Hepatocyte (in vitro differentiated cells): ENCODE measurements around the gene EML3.

ENCODE experiments used
- CTCF ChIP-seq: fragments of 200-600 bp; sonication (generic); IDR thresholded peaks from 2 replicates; pipeline ENCODE4 v1.5.1; 2016; ENCODE audit warnings: antibody characterized with exemption, mild to moderate bottlenecking; ENCODE audit not compliant: poor library complexity
- EZH2 ChIP-seq: fragments of 200-600 bp; sonication (generic); IDR thresholded peaks from 2 replicates; pipeline ENCODE4 v1.6.1; 2016; ENCODE audit warnings: antibody characterized with exemption, mild to moderate bottlenecking, borderline replicate concordance
- EZH2phosphoT487 ChIP-seq: fragments of 200-600 bp; sonication (generic); IDR thresholded peaks from one replicate; pipeline ENCODE4 v1.6.1; 2018; ENCODE audit warnings: antibody characterized with exemption, mild to moderate bottlenecking, low read depth, moderate library complexity; ENCODE audit not compliant: unreplicated experiment, severe bottlenecking

GRCh38 chr11:62559204-62559603 lies 53.4 kb downstream of the EML3 start:
- TF ChIP-seq CTCF (no peak), EZH2 (no peak), EZH2phosphoT487 (no peak)
